Stimulated activated CD4-positive, alpha-beta T cell treated with anti-CD3 and anti-CD28 coated beads, Interleukin-4, amount 100 ng/mL, for 4 hours (primary cell): Measurements from ENCODE around the gene MSH3.
A peak's percentile ranks its signal among the peaks of the same experiment; 100 is the strongest.

Source experiments
- DNase-seq, 2 experiments: peaks; one replicate each; pipeline ENCODE4 v3.0.0-alpha.2; 2020

The MSH3 gene

GRCh38 chr5:80654391-80655230, at the start of gene MSH3, which contains the start of gene DHFR:
TSS of gene MSH3 (plus strand) at chr5:80654652. CDS start at chr5:80654728, 76 bp downstream.
TSS of gene DHFR (minus strand) at chr5:80654983. CDS start at chr5:80654489, 494 bp downstream.
- DNase-seq, result peak; percentile 86 to 89

- no peak for DNase-seq
Observed at GRCh38 chr5:80607343-80607742, 47.1 kb upstream of the MSH3 start.

- no peak for DNase-seq
Observed at GRCh38 chr5:80607832-80608231, 46.6 kb upstream of the MSH3 start.

GRCh38 chr5:80608731-80609130, 45.7 kb upstream of the MSH3 start:
- no peak for DNase-seq

- DNase-seq, result no peak
Observed at GRCh38 chr5:80609692-80610091, 44.8 kb upstream of the MSH3 start.

GRCh38 chr5:80615266-80615914, 39.1 kb upstream of the MSH3 start:
- no peak for DNase-seq

GRCh38 chr5:80618438-80618837, 36.0 kb upstream of the MSH3 start:
- DNase-seq, result no peak

- no peak for DNase-seq
Observed at GRCh38 chr5:80619086-80619485, 35.4 kb upstream of the MSH3 start.

GRCh38 chr5:80620211-80620610, 34.2 kb upstream of the MSH3 start:
- DNase-seq, result no peak

GRCh38 chr5:80622756-80623155, 31.7 kb upstream of the MSH3 start:
- DNase-seq, result no peak

GRCh38 chr5:80623999-80624398, 30.5 kb upstream of the MSH3 start:
- DNase-seq, result no peak

GRCh38 chr5:80625230-80625629, 29.2 kb upstream of the MSH3 start:
- DNase-seq, result no peak

GRCh38 chr5:80629281-80629680, 25.2 kb upstream of the MSH3 start:
- no peak for DNase-seq

- DNase-seq, result no peak
Observed at GRCh38 chr5:80631278-80632259, 22.9 kb upstream of the MSH3 start.

- DNase-seq, result no peak
Observed at GRCh38 chr5:80632700-80633099, 21.8 kb upstream of the MSH3 start.

- no peak for DNase-seq
Observed at GRCh38 chr5:80634193-80634592, 20.3 kb upstream of the MSH3 start.

GRCh38 chr5:80641353-80641752, 13.1 kb upstream of the MSH3 start:
- DNase-seq, result no peak

GRCh38 chr5:80644900-80645299, 9.6 kb upstream of the MSH3 start:
- no peak for DNase-seq

- DNase-seq, result no peak
Observed at GRCh38 chr5:80646926-80647325, 7.5 kb upstream of the MSH3 start.

- DNase-seq, result no peak
Observed at GRCh38 chr5:80653502-80653901, 950 bp upstream of the MSH3 start.

GRCh38 chr5:80654054-80654390, 430 bp upstream of the MSH3 start:
- DNase-seq, result no peak

- DNase-seq, result no peak
Observed at GRCh38 chr5:80655231-80655774, 851 bp downstream of the MSH3 start.

GRCh38 chr5:80656425-80656824, 2.0 kb downstream of the MSH3 start:
- DNase-seq, result no peak
